HCT116 (cell line): ENCODE measurements around the gene C1orf105.

Source experiments
- CTCF ChIP-seq, 3 experiments: fragments of 200-600 bp in 1 of 3; sonication (generic) in 1 of 3; IDR thresholded peaks in 2 of 3; conservative IDR thresholded peaks in 1 of 3; 2 replicates each; pipeline ENCODE4 v1.5.1; 2012 to 2017; ENCODE audit warnings: low read depth in 2 of 3, low read length in 2 of 3, antibody characterized with exemption in 1 of 3, borderline replicate concordance in 1 of 3, control low read depth in 1 of 3, mild to moderate bottlenecking in 1 of 3, mixed read lengths in 1 of 3, mixed run types in 1 of 3, moderate library complexity in 1 of 3; ENCODE audit not compliant: insufficient read depth in 1 of 3
- RAD21 ChIP-seq: IDR thresholded peaks from 2 replicates; pipeline ENCODE4 v1.6.1; 2012; ENCODE audit warnings: low read depth, mild to moderate bottlenecking
- YY1 ChIP-seq: IDR thresholded peaks from 2 replicates; pipeline ENCODE4 v1.6.1; 2011; ENCODE audit warnings: low read length, low read depth, moderate library complexity, mild to moderate bottlenecking; ENCODE audit not compliant: insufficient replicate concordance; ENCODE audit errors: extremely low read depth
- ZNF274 ChIP-seq: fragments of 200-500 bp; sonication (Bioruptor generic); IDR thresholded peaks from 2 replicates; pipeline ENCODE4 v1.6.1; 2014; ENCODE audit warnings: mild to moderate bottlenecking, low read depth, low read length, inconsistent platforms

- no peak for TF ChIP-seq YY1
- TF ChIP-seq RAD21: no peak
- TF ChIP-seq CTCF (IDR thresholded peaks at IDR 0.05 in 2 of 3, conservative IDR thresholded peaks at IDR 0.05 in 1 of 3; ENCODE audit: borderline replicate concordance in 1 of 3, insufficient read depth in 1 of 3, low read depth in 2 of 3, low read length in 2 of 3): no peak
- no peak for TF ChIP-seq ZNF274
These were observed 93.0 kb downstream of the C1orf105 start for GRCh38 chr1:172513479-172513878.
